ENCODE measurements around the gene SEL1L3.

Gene SEL1L3

DNA sequence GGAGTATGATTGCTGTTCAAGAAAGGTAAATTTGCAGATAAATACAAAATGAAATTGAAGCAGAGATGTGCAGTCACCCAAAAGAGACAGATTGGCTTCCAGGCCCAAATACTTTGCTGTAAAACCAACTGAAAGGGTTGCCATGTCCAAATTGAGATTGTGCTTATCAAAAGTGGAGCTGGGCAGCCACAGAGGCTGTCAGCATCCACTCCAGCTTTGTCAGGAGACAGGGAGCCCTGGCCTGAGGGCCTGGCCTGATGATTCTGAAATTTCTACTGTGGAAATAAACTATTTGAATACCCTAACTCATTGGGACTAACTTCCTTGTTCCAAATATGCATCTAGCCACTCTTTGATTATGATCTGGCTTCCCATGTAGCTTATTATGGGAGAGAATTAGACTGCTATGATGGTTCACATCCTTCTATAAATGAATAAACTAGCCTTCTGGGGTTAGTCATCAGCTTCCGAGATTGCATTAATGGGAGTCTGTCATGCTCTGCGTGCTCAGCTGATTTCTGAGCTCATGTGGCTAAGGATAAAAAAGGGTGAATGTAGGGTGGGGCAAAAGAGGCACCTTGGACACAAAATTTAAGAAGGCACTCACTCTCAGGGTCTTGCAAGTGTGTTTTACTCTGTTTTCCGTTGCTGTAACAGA lies 158.9 kb downstream of the SEL1L3 start:
- Histone ChIP-seq H3K9me3 (ENCODE audit: control insufficient read depth in 5 of 5, low read length in 5 of 5) (no peaks in the 10 kb centered on the region), H3K27ac (ENCODE audit: low read depth, low read length) (no peak overlapping the region), H3K4me3 (ENCODE audit: low read depth in 1 of 5, low read length in 5 of 5) (no peak overlapping the region), H3K36me3 (ENCODE audit: control insufficient read depth in 5 of 5, insufficient read depth in 5 of 5, low read length in 5 of 5) (no peaks in the 10 kb centered on the region), H3K4me1 (ENCODE audit: control insufficient read depth in 5 of 5, insufficient read depth in 5 of 5, low read length in 5 of 5) (no peaks in the 10 kb centered on the region), H3K9ac (ENCODE audit: low read length in 5 of 5) (no peak overlapping the region), H3K27me3 (ENCODE audit: control insufficient read depth in 5 of 5, insufficient read depth in 4 of 5, low read length in 5 of 5) (no peaks in the 10 kb centered on the region)

DNA sequence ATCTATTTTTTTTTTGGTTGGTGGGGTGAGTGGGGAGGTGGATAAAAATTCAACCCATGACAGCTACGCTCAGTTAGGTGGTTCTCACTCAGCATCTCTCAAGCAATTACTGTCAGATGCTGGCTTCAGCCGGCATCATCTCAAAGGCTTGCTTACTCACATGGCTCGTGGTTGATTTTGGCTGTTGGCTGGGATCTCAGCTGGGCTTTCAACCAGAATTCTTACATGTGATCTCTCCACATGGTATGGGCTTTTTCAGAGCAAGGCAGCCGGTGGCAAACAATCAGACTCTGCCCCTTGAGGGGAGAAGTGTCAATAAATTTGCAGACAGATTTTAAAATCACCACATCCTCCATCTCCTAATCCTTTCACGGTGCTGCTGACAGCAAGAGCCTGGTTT lies 159.9 kb downstream of the SEL1L3 start:
- Histone ChIP-seq H3K9me3 (ENCODE audit: control insufficient read depth in 5 of 5, low read length in 5 of 5) (no peaks in the 10 kb centered on the region), H3K4me1 (ENCODE audit: control insufficient read depth in 5 of 5, insufficient read depth in 5 of 5, low read length in 5 of 5) (no peaks in the 10 kb centered on the region), H3K9ac (ENCODE audit: low read length in 5 of 5) (no peak overlapping the region), H3K27ac (ENCODE audit: low read depth, low read length) (no peak overlapping the region), H3K36me3 (ENCODE audit: control insufficient read depth in 5 of 5, insufficient read depth in 5 of 5, low read length in 5 of 5) (no peaks in the 10 kb centered on the region), H3K4me3 (ENCODE audit: low read depth in 1 of 5, low read length in 5 of 5) (no peak overlapping the region), H3K27me3 (ENCODE audit: control insufficient read depth in 5 of 5, insufficient read depth in 4 of 5, low read length in 5 of 5) (no peaks in the 10 kb centered on the region)

DNA sequence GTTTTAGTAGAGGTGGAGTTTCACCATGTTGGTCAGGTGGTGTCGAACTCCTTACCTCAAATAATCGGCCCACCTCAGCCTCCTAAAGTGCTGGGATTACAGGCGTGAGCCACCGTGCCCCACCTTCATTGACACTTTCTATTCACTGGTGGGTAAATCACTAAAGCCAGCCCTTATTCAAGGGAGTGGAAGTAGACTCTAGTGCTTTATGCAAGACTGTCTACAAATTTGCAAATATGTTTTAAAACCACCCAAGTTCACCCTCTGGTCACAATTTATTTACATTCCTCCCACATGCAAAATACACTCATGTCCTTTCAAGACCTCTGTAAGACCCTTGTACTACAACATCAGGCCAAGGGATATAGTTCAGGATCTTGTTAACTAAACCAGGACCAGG lies 162.1 kb downstream of the SEL1L3 start:
- no peaks in the 10 kb centered on the region for H3K27me3 ChIP-seq (ENCODE audit: control insufficient read depth in 5 of 5, insufficient read depth in 4 of 5, low read length in 5 of 5)
- no peak overlapping the region for H3K9ac ChIP-seq (ENCODE audit: low read length in 5 of 5)
- H3K27ac ChIP-seq (ENCODE audit: low read depth, low read length) = no peak overlapping the region
- no peaks in the 10 kb centered on the region for H3K36me3 ChIP-seq (ENCODE audit: control insufficient read depth in 5 of 5, insufficient read depth in 5 of 5, low read length in 5 of 5)
- H3K4me1 ChIP-seq (ENCODE audit: control insufficient read depth in 5 of 5, insufficient read depth in 5 of 5, low read length in 5 of 5) = no peaks in the 10 kb centered on the region
- no peaks in the 10 kb centered on the region for H3K9me3 ChIP-seq (ENCODE audit: control insufficient read depth in 5 of 5, low read length in 5 of 5)
- no peak overlapping the region for H3K4me3 ChIP-seq (ENCODE audit: low read depth in 1 of 5, low read length in 5 of 5)

DNA sequence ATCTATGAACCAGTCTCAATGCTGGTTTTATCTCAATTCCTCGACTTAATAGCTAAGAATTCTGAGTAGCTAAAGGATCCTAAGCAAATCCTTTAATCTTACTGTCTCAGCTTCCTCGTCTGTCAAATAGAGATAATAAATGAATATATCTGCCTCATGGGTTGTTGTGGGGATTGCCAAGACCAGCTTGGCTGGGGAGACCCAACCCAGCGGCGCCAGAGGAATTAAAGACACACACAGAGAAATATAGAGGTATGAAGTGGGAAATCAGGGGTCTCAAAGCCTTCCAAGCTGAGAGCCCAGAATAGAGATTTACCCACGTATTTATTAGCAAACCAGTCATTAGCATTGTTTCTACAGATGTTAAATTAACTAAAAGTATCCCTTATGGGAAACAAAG lies 165.3 kb downstream of the SEL1L3 start:
- Histone ChIP-seq H3K4me3 (ENCODE audit: low read depth in 1 of 5, low read length in 5 of 5) (no peak overlapping the region), H3K36me3 (ENCODE audit: control insufficient read depth in 5 of 5, insufficient read depth in 5 of 5, low read length in 5 of 5) (no peaks in the 10 kb centered on the region), H3K27ac (ENCODE audit: low read depth, low read length) (no peak overlapping the region), H3K4me1 (ENCODE audit: control insufficient read depth in 5 of 5, insufficient read depth in 5 of 5, low read length in 5 of 5) (no peaks in the 10 kb centered on the region), H3K27me3 (ENCODE audit: control insufficient read depth in 5 of 5, insufficient read depth in 4 of 5, low read length in 5 of 5) (no peaks in the 10 kb centered on the region), H3K9ac (ENCODE audit: low read length in 5 of 5) (no peak overlapping the region), H3K9me3 (ENCODE audit: control insufficient read depth in 5 of 5, low read length in 5 of 5) (no peaks in the 10 kb centered on the region)
